CD4-positive, alpha-beta T cell treated with Interleukin-1 beta for 1 hour (primary cell): ENCODE data around the gene CEACAM19.

Source experiments
- DNase-seq, 2 donors: peaks; one replicate each; pipeline ENCODE4 v3.0.0-alpha.2; 2020 to 2022

Gene CEACAM19

GRCh38 chr19:44725684-44726083, 54.4 kb downstream of the CEACAM19 start:
- DNase-seq: no peak

DNA sequence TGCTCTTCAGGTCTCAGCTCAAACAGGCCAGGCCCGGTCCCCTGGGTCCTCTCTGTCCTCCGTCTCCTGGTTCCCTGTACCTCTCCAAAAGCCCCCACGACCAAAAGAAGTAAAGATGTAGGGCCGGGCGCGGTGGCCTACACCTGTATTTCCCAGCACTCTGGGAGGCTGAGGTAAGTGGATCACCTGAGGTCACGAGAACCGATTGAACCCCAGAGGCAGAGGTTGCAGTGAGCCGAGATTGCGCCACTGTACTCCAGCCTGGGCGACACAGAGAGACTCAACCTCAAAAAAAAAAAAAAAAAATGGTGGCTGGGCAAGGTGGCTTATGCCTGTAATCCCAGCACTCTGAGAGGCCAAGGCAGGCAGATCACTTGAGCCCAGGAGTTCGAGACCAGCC, 55.2 kb downstream of the CEACAM19 start:
- DNase-seq: no peak

DNA sequence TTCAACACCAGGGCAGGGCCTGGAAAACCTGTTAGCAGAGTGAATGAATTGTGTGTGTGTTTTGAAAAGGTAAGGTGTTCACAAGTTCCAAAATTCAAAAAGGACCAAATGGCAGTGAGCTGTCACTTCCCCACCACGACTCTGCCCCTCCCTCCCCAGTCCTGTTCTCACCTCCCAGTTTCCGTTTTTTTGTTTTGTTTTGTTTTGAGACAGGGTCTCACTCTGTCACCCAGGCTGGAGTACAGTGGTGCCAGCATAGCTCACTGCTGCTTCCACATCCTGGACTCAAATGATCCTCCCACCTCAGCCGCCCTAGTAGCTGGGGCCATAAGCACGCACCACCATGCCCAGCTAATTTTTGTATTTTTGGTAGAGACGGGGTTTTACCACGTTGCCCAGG, 56.9 kb downstream of the CEACAM19 start:
- DNase-seq: no peak

DNA sequence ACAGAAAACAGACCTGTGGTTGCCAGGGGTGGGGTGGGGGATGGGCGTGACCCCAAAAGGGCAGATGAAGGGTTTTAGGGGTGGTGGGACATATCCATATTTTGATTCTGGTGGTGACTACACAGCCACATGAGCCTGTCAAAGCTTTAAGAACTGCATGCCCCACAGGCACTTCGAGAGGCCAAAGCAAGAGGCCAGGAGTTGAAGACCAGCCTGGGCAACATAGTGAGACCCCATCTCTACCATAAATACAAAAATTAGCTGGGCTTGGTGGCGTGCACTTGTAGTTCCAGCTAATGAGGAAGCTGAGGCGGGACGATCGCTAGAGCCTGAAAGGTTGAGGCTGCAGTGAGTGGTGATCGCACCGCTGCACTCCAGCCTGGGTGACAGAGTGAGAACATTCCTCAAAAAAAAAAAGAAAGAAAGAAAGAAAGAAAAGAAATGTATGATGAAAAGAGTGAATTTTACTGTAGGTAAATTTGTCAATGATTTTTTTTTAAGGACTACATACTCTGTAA, 58.3 kb downstream of the CEACAM19 start:
- no peak for DNase-seq

DNA sequence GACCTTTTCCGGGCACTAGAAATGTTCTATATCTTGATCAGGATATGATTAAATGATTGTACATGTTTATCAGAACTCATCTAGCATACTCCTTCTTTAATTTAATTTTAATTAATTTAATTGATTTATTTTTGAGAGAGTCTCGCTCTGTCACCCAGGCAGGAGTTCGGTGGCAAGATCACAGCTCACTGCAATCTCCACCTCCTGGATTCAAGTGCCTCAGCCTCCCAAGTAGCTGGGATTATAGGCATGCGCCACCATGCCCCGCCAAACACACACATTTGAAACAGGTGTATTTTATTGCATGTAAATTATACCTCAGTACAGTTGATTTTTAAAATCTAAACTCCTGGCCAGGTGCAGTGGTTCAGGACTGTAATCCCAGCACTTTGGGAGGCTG, 59.8 kb downstream of the CEACAM19 start:
- no peak for DNase-seq

GRCh38 chr19:44731622-44732021, 60.3 kb downstream of the CEACAM19 start:
- no peak for DNase-seq

DNA sequence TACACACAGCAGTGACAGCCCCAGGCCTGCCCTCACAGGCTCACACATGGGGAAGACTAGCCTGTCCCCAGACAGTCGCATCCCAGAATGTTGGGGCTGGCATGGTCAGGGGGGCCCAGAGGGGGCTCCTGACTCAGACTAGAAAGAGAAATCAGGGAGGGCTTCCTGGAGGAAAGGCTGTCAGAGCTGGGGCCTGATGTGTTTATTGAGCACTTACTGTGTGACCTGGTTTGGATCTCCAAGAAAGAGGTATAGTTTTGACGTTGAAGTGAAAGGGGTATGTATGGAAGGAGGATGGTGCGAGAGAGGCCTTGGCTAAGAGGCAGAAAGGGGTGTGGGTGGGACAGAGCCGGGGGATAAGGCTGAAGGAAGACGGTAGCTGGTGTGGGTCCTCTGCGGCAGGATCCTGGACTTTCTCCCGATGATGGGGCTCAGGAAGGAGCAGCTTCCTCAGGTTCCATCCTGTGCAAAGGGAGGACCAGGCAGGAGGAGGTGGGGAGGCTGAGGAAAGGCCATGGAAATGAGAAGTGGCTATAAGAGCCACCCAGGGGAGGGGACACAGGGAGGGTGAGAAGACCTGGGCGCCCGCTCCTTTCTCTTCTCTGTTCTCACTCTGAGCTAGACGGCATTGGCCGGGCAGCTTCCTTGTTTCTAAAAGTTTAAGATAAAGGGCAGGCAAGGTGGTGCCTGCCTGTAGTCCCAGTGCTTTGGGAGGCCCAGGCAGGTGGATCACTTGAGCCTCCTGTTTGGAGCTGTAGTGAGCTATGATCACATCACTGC, 61.1 kb downstream of the CEACAM19 start:
- DNase-seq: no peak
